Measurements from ENCODE around the gene APOL1.
"Not testable (repeated sequence)": the region's sequence is repeated elsewhere in the genome, so short reads cannot be mapped to it uniquely, and the experiment has no call there.

Gene APOL1

GRCh38 chr22:36215981-36216380 lies 37.0 kb upstream of the APOL1 start:
- no peaks in the 10 kb centered on the region for H3K9me3 ChIP-seq (ENCODE audit: low read length)
- no peak overlapping the region for H3K4me3 ChIP-seq (ENCODE audit: low read length)
- no peak overlapping the region for H2AFZ ChIP-seq (ENCODE audit: low read depth, low read length)
- H3K36me3 ChIP-seq (ENCODE audit: insufficient read depth, low read length) = no peaks in the 10 kb centered on the region
- peaks cover 7% of the 10 kb centered on the region for H3K4me1 ChIP-seq (ENCODE audit: insufficient read depth, low read length)
- H3K27me3 ChIP-seq (ENCODE audit: insufficient read depth, low read length) = no peaks in the 10 kb centered on the region

GRCh38 chr22:36218648-36219193 lies 34.2 kb upstream of the APOL1 start:
- Histone ChIP-seq H2AFZ (ENCODE audit: low read depth, low read length) (no peak overlapping the region), H3K27me3 (ENCODE audit: insufficient read depth, low read length) (no peaks in the 10 kb centered on the region), H3K9me3 (ENCODE audit: low read length) (no peaks in the 10 kb centered on the region), H3K4me3 (ENCODE audit: low read length) (no peak overlapping the region), H3K4me1 (ENCODE audit: insufficient read depth, low read length) (peaks cover 4% of the 10 kb centered on the region), H3K36me3 (ENCODE audit: insufficient read depth, low read length) (no peaks in the 10 kb centered on the region)

GRCh38 chr22:36220451-36220921 lies 32.4 kb upstream of the APOL1 start:
- Histone ChIP-seq H3K36me3 (ENCODE audit: insufficient read depth, low read length) (no peaks in the 10 kb centered on the region), H3K4me3 (ENCODE audit: low read length) (no peak overlapping the region), H3K27me3 (ENCODE audit: insufficient read depth, low read length) (no peaks in the 10 kb centered on the region), H2AFZ (ENCODE audit: low read depth, low read length) (no peak overlapping the region), H3K9me3 (ENCODE audit: low read length) (no peaks in the 10 kb centered on the region), H3K4me1 (ENCODE audit: insufficient read depth, low read length) (peaks cover 4% of the 10 kb centered on the region)

GRCh38 chr22:36221799-36222751 lies 30.9 kb upstream of the APOL1 start:
- Histone ChIP-seq H3K9me3 (ENCODE audit: low read length) (no peaks in the 10 kb centered on the region), H3K36me3 (ENCODE audit: insufficient read depth, low read length) (no peaks in the 10 kb centered on the region), H2AFZ (ENCODE audit: low read depth, low read length) (no peak overlapping the region), H3K27me3 (ENCODE audit: insufficient read depth, low read length) (no peaks in the 10 kb centered on the region), H3K4me1 (ENCODE audit: insufficient read depth, low read length) (peaks cover 4% of the 10 kb centered on the region), H3K4me3 (ENCODE audit: low read length) (no peak overlapping the region)

GRCh38 chr22:36222887-36223450 lies 30.0 kb upstream of the APOL1 start:
- H3K4me3 ChIP-seq (ENCODE audit: low read length) = no peak overlapping the region
- H3K9me3 ChIP-seq (ENCODE audit: low read length) = no peaks in the 10 kb centered on the region
- H3K36me3 ChIP-seq (ENCODE audit: insufficient read depth, low read length) = peaks cover 7% of the 10 kb centered on the region
- peaks cover 4% of the 10 kb centered on the region for H3K4me1 ChIP-seq (ENCODE audit: insufficient read depth, low read length)
- no peaks in the 10 kb centered on the region for H3K27me3 ChIP-seq (ENCODE audit: insufficient read depth, low read length)
- no peak overlapping the region for H2AFZ ChIP-seq (ENCODE audit: low read depth, low read length)

GRCh38 chr22:36223504-36223903 lies 29.4 kb upstream of the APOL1 start:
- Histone ChIP-seq H3K27me3 (ENCODE audit: insufficient read depth, low read length) (no peaks in the 10 kb centered on the region), H3K4me1 (ENCODE audit: insufficient read depth, low read length) (peaks cover 4% of the 10 kb centered on the region), H3K9me3 (ENCODE audit: low read length) (no peaks in the 10 kb centered on the region), H2AFZ (ENCODE audit: low read depth, low read length) (no peak overlapping the region), H3K4me3 (ENCODE audit: low read length) (no peak overlapping the region), H3K36me3 (ENCODE audit: insufficient read depth, low read length) (peaks cover 7% of the 10 kb centered on the region)

- H3K4me3 ChIP-seq (ENCODE audit: low read length) = no peak overlapping the region
- peaks cover 4% of the 10 kb centered on the region for H3K4me1 ChIP-seq (ENCODE audit: insufficient read depth, low read length)
- no peaks in the 10 kb centered on the region for H3K9me3 ChIP-seq (ENCODE audit: low read length)
- no peaks in the 10 kb centered on the region for H3K27me3 ChIP-seq (ENCODE audit: insufficient read depth, low read length)
- no peak overlapping the region for H2AFZ ChIP-seq (ENCODE audit: low read depth, low read length)
- peaks cover 7% of the 10 kb centered on the region for H3K36me3 ChIP-seq (ENCODE audit: insufficient read depth, low read length)
These were observed 28.7 kb upstream of the APOL1 start for GRCh38 chr22:36224245-36224644.

- Histone ChIP-seq H2AFZ (ENCODE audit: low read depth, low read length) (no peak overlapping the region), H3K27me3 (ENCODE audit: insufficient read depth, low read length) (no peaks in the 10 kb centered on the region), H3K4me1 (ENCODE audit: insufficient read depth, low read length) (peaks cover 4% of the 10 kb centered on the region), H3K36me3 (ENCODE audit: insufficient read depth, low read length) (peaks cover 10% of the 10 kb centered on the region), H3K9me3 (ENCODE audit: low read length) (no peaks in the 10 kb centered on the region), H3K4me3 (ENCODE audit: low read length) (no peak overlapping the region)
These were observed 27.5 kb upstream of the APOL1 start for GRCh38 chr22:36225333-36225922.

GRCh38 chr22:36226189-36226588 lies 26.7 kb upstream of the APOL1 start:
- Histone ChIP-seq H3K27me3 (ENCODE audit: insufficient read depth, low read length) (no peaks in the 10 kb centered on the region), H3K9me3 (ENCODE audit: low read length) (no peaks in the 10 kb centered on the region), H3K4me1 (ENCODE audit: insufficient read depth, low read length) (peaks cover 4% of the 10 kb centered on the region), H3K36me3 (ENCODE audit: insufficient read depth, low read length) (peaks cover 12% of the 10 kb centered on the region), H3K4me3 (ENCODE audit: low read length) (no peak overlapping the region), H2AFZ (ENCODE audit: low read depth, low read length) (no peak overlapping the region)

- no peak overlapping the region for H3K4me3 ChIP-seq (ENCODE audit: low read length)
- no peaks in the 10 kb centered on the region for H3K4me1 ChIP-seq (ENCODE audit: insufficient read depth, low read length)
- no peak overlapping the region for H2AFZ ChIP-seq (ENCODE audit: low read depth, low read length)
- no peaks in the 10 kb centered on the region for H3K9me3 ChIP-seq (ENCODE audit: low read length)
- peaks cover 18% of the 10 kb centered on the region for H3K36me3 ChIP-seq (ENCODE audit: insufficient read depth, low read length)
- H3K27me3 ChIP-seq (ENCODE audit: insufficient read depth, low read length) = no peaks in the 10 kb centered on the region
These were observed 25.5 kb upstream of the APOL1 start for GRCh38 chr22:36227396-36227795.

- Histone ChIP-seq H3K36me3 (ENCODE audit: insufficient read depth, low read length) (peaks cover 18% of the 10 kb centered on the region), H2AFZ (ENCODE audit: low read depth, low read length) (no peak overlapping the region), H3K27me3 (ENCODE audit: insufficient read depth, low read length) (no peaks in the 10 kb centered on the region), H3K9me3 (ENCODE audit: low read length) (no peaks in the 10 kb centered on the region), H3K4me3 (ENCODE audit: low read length) (no peak overlapping the region), H3K4me1 (ENCODE audit: insufficient read depth, low read length) (no peaks in the 10 kb centered on the region)
These were observed 25.1 kb upstream of the APOL1 start for GRCh38 chr22:36227806-36228205.

- not testable (repeated sequence) for H3K4me1 ChIP-seq (ENCODE audit: insufficient read depth, low read length); H3K9me3 ChIP-seq (ENCODE audit: low read length); H2AFZ ChIP-seq (ENCODE audit: low read depth, low read length); H3K4me3 ChIP-seq (ENCODE audit: low read length); H3K27me3 ChIP-seq (ENCODE audit: insufficient read depth, low read length)
- peaks cover 18% of the 10 kb centered on the region for H3K36me3 ChIP-seq (ENCODE audit: insufficient read depth, low read length)
These were observed 24.6 kb upstream of the APOL1 start for GRCh38 chr22:36228369-36228768.

GRCh38 chr22:36228944-36229343 lies 24.0 kb upstream of the APOL1 start:
- no peaks in the 10 kb centered on the region for H3K9me3 ChIP-seq (ENCODE audit: low read length)
- H3K36me3 ChIP-seq (ENCODE audit: insufficient read depth, low read length) = peaks cover 18% of the 10 kb centered on the region
- H3K4me1 ChIP-seq (ENCODE audit: insufficient read depth, low read length) = no peaks in the 10 kb centered on the region
- H2AFZ ChIP-seq (ENCODE audit: low read depth, low read length) = no peak overlapping the region
- H3K4me3 ChIP-seq (ENCODE audit: low read length) = no peak overlapping the region
- no peaks in the 10 kb centered on the region for H3K27me3 ChIP-seq (ENCODE audit: insufficient read depth, low read length)

All from neuron (in vitro differentiated cells).